C4-2B (cell line): ENCODE measurements around the gene ATP5F1B.
"Not testable (repeated sequence)": the region's sequence is repeated elsewhere in the genome, so short reads cannot be mapped to it uniquely, and the experiment has no call there.

Source experiments
- ZFX ChIP-seq: fragments of 450-650 bp; IDR thresholded peaks from 2 replicates; pipeline ENCODE4 v1.6.1; 2017
- TF ChIP-seq, protein P1 (sequence below): fragments of 450-650 bp; conservative IDR thresholded peaks from 2 replicates; pipeline ENCODE4 v1.5.1; 2017; ENCODE audit warnings: mild to moderate bottlenecking

- TF ChIP-seq, protein P1, sequence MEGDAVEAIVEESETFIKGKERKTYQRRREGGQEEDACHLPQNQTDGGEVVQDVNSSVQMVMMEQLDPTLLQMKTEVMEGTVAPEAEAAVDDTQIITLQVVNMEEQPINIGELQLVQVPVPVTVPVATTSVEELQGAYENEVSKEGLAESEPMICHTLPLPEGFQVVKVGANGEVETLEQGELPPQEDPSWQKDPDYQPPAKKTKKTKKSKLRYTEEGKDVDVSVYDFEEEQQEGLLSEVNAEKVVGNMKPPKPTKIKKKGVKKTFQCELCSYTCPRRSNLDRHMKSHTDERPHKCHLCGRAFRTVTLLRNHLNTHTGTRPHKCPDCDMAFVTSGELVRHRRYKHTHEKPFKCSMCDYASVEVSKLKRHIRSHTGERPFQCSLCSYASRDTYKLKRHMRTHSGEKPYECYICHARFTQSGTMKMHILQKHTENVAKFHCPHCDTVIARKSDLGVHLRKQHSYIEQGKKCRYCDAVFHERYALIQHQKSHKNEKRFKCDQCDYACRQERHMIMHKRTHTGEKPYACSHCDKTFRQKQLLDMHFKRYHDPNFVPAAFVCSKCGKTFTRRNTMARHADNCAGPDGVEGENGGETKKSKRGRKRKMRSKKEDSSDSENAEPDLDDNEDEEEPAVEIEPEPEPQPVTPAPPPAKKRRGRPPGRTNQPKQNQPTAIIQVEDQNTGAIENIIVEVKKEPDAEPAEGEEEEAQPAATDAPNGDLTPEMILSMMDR, result not testable (repeated sequence)
- not testable (repeated sequence) for TF ChIP-seq ZFX
Observed at GRCh38 chr12:56653781-56654180, 8.0 kb upstream of the ATP5F1B start.
